Parathyroid adenoma (tissue), 2 donors: ENCODE results near the gene SLC35B4.

Source experiments
- H2AFZ ChIP-seq: fragments of 300-600 bp; sonication (generic); one replicate; pipeline ENCODE4 v1.7.0; 2017; ENCODE audit warnings: antibody characterized with exemption, mild to moderate bottlenecking
- H3K27ac ChIP-seq: fragments of 300-600 bp; sonication (generic); one replicate; pipeline ENCODE4 v1.7.0; 2017
- H3K27me3 ChIP-seq: fragments of 300-600 bp; sonication (generic); one replicate; pipeline ENCODE4 v1.7.0; 2017; ENCODE audit warnings: low read length; ENCODE audit not compliant: control insufficient read depth, insufficient read depth
- H3K36me3 ChIP-seq: fragments of 300-600 bp; sonication (generic); one replicate; pipeline ENCODE4 v1.7.0; 2017; ENCODE audit warnings: low read length; ENCODE audit not compliant: control insufficient read depth, insufficient read depth
- H3K4me1 ChIP-seq: fragments of 300-600 bp; sonication (generic); one replicate; pipeline ENCODE4 v1.7.0; 2017; ENCODE audit warnings: control low read depth
- H3K4me2 ChIP-seq: fragments of 300-600 bp; sonication (generic); one replicate; pipeline ENCODE4 v1.7.0; 2017; ENCODE audit warnings: low read length
- H3K4me3 ChIP-seq: fragments of 300-600 bp; sonication (generic); one replicate; pipeline ENCODE4 v1.7.0; 2017; ENCODE audit warnings: low read depth, low read length
- H3K79me2 ChIP-seq: fragments of 300-600 bp; sonication (generic); one replicate; pipeline ENCODE4 v1.7.0; 2017; ENCODE audit warnings: control low read depth
- H3K9ac ChIP-seq: fragments of 300-600 bp; sonication (generic); one replicate; pipeline ENCODE4 v1.7.0; 2017; ENCODE audit warnings: mild to moderate bottlenecking
- H3K9me3 ChIP-seq: fragments of 300-600 bp; sonication (generic); one replicate; pipeline ENCODE4 v1.7.0; 2017; ENCODE audit warnings: low read length; ENCODE audit not compliant: control insufficient read depth
- CTCF ChIP-seq: fragments of 300-600 bp; sonication (generic); IDR thresholded peaks from one replicate; pipeline ENCODE4 v1.7.0; 2017; ENCODE audit warnings: antibody characterized with exemption, mild to moderate bottlenecking
- donor health status: primary hyperparathyroidism.

Gene SLC35B4

GRCh38 chr7:134334408-134334807 lies 17.7 kb upstream of the SLC35B4 start:
- Histone ChIP-seq H3K9me3 (no peaks in the 10 kb centered on the region), H3K36me3 (no peaks in the 10 kb centered on the region), H3K79me2 (no peaks in the 10 kb centered on the region), H3K27me3 (no peaks in the 10 kb centered on the region), H3K4me2 (no peak overlapping the region), H2AFZ (no peak overlapping the region), H3K27ac (no peak overlapping the region), H3K9ac (no peak overlapping the region), H3K4me1 (no peaks in the 10 kb centered on the region), H3K4me3 (no peak overlapping the region)
- no peak for TF ChIP-seq CTCF

GRCh38 chr7:134333943-134334342 lies 17.2 kb upstream of the SLC35B4 start:
- Histone ChIP-seq H2AFZ (no peak overlapping the region), H3K4me2 (no peak overlapping the region), H3K36me3 (no peaks in the 10 kb centered on the region), H3K4me1 (no peaks in the 10 kb centered on the region), H3K27ac (no peak overlapping the region), H3K9me3 (no peaks in the 10 kb centered on the region), H3K27me3 (no peaks in the 10 kb centered on the region), H3K79me2 (no peaks in the 10 kb centered on the region), H3K4me3 (no peak overlapping the region), H3K9ac (no peak overlapping the region)
- TF ChIP-seq CTCF, result no peak

GRCh38 chr7:134332892-134333291 lies 16.2 kb upstream of the SLC35B4 start:
- Histone ChIP-seq H3K9me3 (no peaks in the 10 kb centered on the region), H3K79me2 (no peaks in the 10 kb centered on the region), H3K27me3 (no peaks in the 10 kb centered on the region)

GRCh38 chr7:134331393-134331792 lies 14.7 kb upstream of the SLC35B4 start:
- Histone ChIP-seq H2AFZ (no peak overlapping the region), H3K4me2 (no peak overlapping the region), H3K27ac (no peak overlapping the region), H3K79me2 (no peaks in the 10 kb centered on the region), H3K4me1 (no peaks in the 10 kb centered on the region), H3K9me3 (no peaks in the 10 kb centered on the region), H3K36me3 (no peaks in the 10 kb centered on the region), H3K27me3 (no peaks in the 10 kb centered on the region), H3K4me3 (no peak overlapping the region), H3K9ac (no peak overlapping the region)
- TF ChIP-seq CTCF, result no peak

More at GRCh38 chr7:134332892-134333291, 16.2 kb upstream of the SLC35B4 start:
- Histone ChIP-seq H3K4me1 (no peaks in the 10 kb centered on the region), H2AFZ (no peak overlapping the region), H3K4me3 (no peak overlapping the region), H3K4me2 (no peak overlapping the region), H3K9ac (no peak overlapping the region), H3K27ac (no peak overlapping the region), H3K36me3 (no peaks in the 10 kb centered on the region)
- TF ChIP-seq CTCF, result no peak

- H3K9me3 ChIP-seq, result no peaks in the 10 kb centered on the region
- no peak overlapping the region for H3K27ac ChIP-seq
- no peak for TF ChIP-seq CTCF
- no peak overlapping the region for H3K4me3 ChIP-seq
- no peaks in the 10 kb centered on the region for H3K4me1 ChIP-seq
- H3K27me3 ChIP-seq, result no peaks in the 10 kb centered on the region
- no peak overlapping the region for H3K4me2 ChIP-seq
- H2AFZ ChIP-seq, result no peak overlapping the region
- no peak overlapping the region for H3K9ac ChIP-seq
- H3K79me2 ChIP-seq, result no peaks in the 10 kb centered on the region
- no peaks in the 10 kb centered on the region for H3K36me3 ChIP-seq
Measured at GRCh38 chr7:134330974-134331373, 14.2 kb upstream of the SLC35B4 start.
